ENCODE data around the gene EEFSEC. TPM values are rescaled to one million over a fixed set of nuclear protein-coding genes. Genes with fewer than 3 reads are reported as not detected.

The EEFSEC gene
- total RNA-seq, 1 experiment from 2014 or later, result 14.6 TPM

GRCh38 chr3:128362026-128362965 lies 209.0 kb downstream of the EEFSEC start:
- Mint-ChIP-seq H3K27ac (ENCODE audit: low read depth, unreplicated experiment) (no peak overlapping the region), H3K27me3 (ENCODE audit: insufficient read depth, unreplicated experiment) (no peaks in the 10 kb centered on the region), H3K36me3 (ENCODE audit: insufficient read depth, unreplicated experiment) (peaks cover 5% of the 10 kb centered on the region), H3K4me3 (ENCODE audit: unreplicated experiment) (no peak overlapping the region), H3K4me1 (ENCODE audit: insufficient read depth, unreplicated experiment) (no peaks in the 10 kb centered on the region), H3K9me3 (ENCODE audit: unreplicated experiment) (no peaks in the 10 kb centered on the region)
- no TSS peak for BruUV-seq (replicated peaks)
- ChIA-PET POLR2A (no interaction called here), CTCF (interaction anchor here (0.5 to 1.2 kb wide), 4 partner anchors 11 to 244 kb away, joined by 3 to 4 read pairs (median 4); no protein-coding TSS in a partner anchor)
- intact Hi-C loops (cut with micrococcal nuclease), result no loop called here
- TF ChIP-seq CTCF (IDR thresholded peaks at IDR 0.05; ENCODE audit: unreplicated experiment), result no peak
- DNase-seq (ENCODE audit: unreplicated experiment), result no peak

GRCh38 chr3:128364291-128364690 lies 211.0 kb downstream of the EEFSEC start:
- no peaks in the 10 kb centered on the region for H3K9me3 Mint-ChIP-seq (ENCODE audit: unreplicated experiment)
- no peaks in the 10 kb centered on the region for H3K27me3 Mint-ChIP-seq (ENCODE audit: insufficient read depth, unreplicated experiment)
- H3K4me1 Mint-ChIP-seq (ENCODE audit: insufficient read depth, unreplicated experiment), result peaks cover 6% of the 10 kb centered on the region
- ChIA-PET CTCF (no interaction called here), POLR2A (no interaction called here)
- BruUV-seq (replicated peaks), result no TSS peak
- intact Hi-C loops (cut with micrococcal nuclease), result no loop called here
- H3K36me3 Mint-ChIP-seq (ENCODE audit: insufficient read depth, unreplicated experiment), result peaks cover 8% of the 10 kb centered on the region
- no peak overlapping the region for H3K27ac Mint-ChIP-seq (ENCODE audit: low read depth, unreplicated experiment)
- H3K4me3 Mint-ChIP-seq (ENCODE audit: unreplicated experiment), result no peak overlapping the region
- no peak for TF ChIP-seq CTCF (IDR thresholded peaks at IDR 0.05; ENCODE audit: unreplicated experiment)
- no peak for DNase-seq (ENCODE audit: unreplicated experiment)

- no peak for DNase-seq (ENCODE audit: unreplicated experiment)
- Mint-ChIP-seq H3K27ac (ENCODE audit: low read depth, unreplicated experiment) (no peak overlapping the region), H3K4me1 (ENCODE audit: insufficient read depth, unreplicated experiment) (peaks cover 6% of the 10 kb centered on the region), H3K36me3 (ENCODE audit: insufficient read depth, unreplicated experiment) (peaks cover 8% of the 10 kb centered on the region), H3K4me3 (ENCODE audit: unreplicated experiment) (no peak overlapping the region), H3K27me3 (ENCODE audit: insufficient read depth, unreplicated experiment) (no peaks in the 10 kb centered on the region), H3K9me3 (ENCODE audit: unreplicated experiment) (no peaks in the 10 kb centered on the region)
- POLR2A ChIA-PET, result no interaction called here
- no peak for TF ChIP-seq CTCF (IDR thresholded peaks at IDR 0.05; ENCODE audit: unreplicated experiment)
- CTCF ChIA-PET, result no interaction called here
- intact Hi-C loops (cut with micrococcal nuclease), result no loop called here
- no TSS peak for BruUV-seq (replicated peaks)
Observed at GRCh38 chr3:128364808-128365360, 211.6 kb downstream of the EEFSEC start.

GRCh38 chr3:128366136-128366535 lies 212.9 kb downstream of the EEFSEC start:
- Mint-ChIP-seq H3K4me1 (ENCODE audit: insufficient read depth, unreplicated experiment) (peaks cover 6% of the 10 kb centered on the region), H3K27ac (ENCODE audit: low read depth, unreplicated experiment) (no peak overlapping the region), H3K36me3 (ENCODE audit: insufficient read depth, unreplicated experiment) (peaks cover 8% of the 10 kb centered on the region), H3K27me3 (ENCODE audit: insufficient read depth, unreplicated experiment) (no peaks in the 10 kb centered on the region), H3K9me3 (ENCODE audit: unreplicated experiment) (no peaks in the 10 kb centered on the region), H3K4me3 (ENCODE audit: unreplicated experiment) (no peak overlapping the region)
- no peak for DNase-seq (ENCODE audit: unreplicated experiment)
- intact Hi-C loops (cut with micrococcal nuclease), result no loop called here
- TF ChIP-seq CTCF (IDR thresholded peaks at IDR 0.05; ENCODE audit: unreplicated experiment), result no peak
- ChIA-PET CTCF (no interaction called here), POLR2A (no interaction called here)
- no TSS peak for BruUV-seq (replicated peaks)

Data from MCF 10A (cell line).